ENCODE results near the gene BTD.

BTD gene

DNA sequence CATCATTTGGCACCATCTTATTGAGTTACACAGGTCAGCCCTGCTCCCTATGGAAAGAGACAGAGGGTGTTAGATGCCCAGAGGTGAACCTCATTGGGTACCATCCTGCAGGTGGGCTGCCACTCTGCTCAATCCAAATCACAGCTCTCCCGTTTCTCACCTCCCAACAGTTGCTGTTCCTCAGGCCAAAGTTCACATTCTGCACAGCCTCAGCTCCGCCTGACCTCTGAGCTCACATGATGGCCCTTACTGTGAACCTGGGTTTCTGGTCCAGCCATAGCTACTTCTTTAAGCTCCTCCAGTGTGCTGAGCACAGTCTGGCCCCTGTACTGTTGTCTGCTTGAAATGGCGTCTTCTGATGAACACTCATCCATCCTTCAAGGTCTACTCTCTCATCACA, 47.8 kb downstream of the BTD start:
- no peak overlapping the region for H3K27ac ChIP-seq (ENCODE audit: low read depth, low read length)
- peaks cover 21% of the 10 kb centered on the region for H3K4me1 ChIP-seq (ENCODE audit: control insufficient read depth, low read length)
- H3K79me2 ChIP-seq (ENCODE audit: control insufficient read depth, low read length): no peaks in the 10 kb centered on the region
- H3K36me3 ChIP-seq (ENCODE audit: control insufficient read depth, low read length): no peaks in the 10 kb centered on the region
- H3K4me2 ChIP-seq (ENCODE audit: low read length): no peak overlapping the region
- no peaks in the 10 kb centered on the region for H3K9me2 ChIP-seq (replicated peaks; ENCODE audit: control insufficient read depth, low read length)
- H3K4me3 ChIP-seq (ENCODE audit: low read length): no peak overlapping the region
- no peaks in the 10 kb centered on the region for H3K9me3 ChIP-seq (ENCODE audit: control insufficient read depth, insufficient read depth, low read length)
- TF ChIP-seq, protein P1, sequence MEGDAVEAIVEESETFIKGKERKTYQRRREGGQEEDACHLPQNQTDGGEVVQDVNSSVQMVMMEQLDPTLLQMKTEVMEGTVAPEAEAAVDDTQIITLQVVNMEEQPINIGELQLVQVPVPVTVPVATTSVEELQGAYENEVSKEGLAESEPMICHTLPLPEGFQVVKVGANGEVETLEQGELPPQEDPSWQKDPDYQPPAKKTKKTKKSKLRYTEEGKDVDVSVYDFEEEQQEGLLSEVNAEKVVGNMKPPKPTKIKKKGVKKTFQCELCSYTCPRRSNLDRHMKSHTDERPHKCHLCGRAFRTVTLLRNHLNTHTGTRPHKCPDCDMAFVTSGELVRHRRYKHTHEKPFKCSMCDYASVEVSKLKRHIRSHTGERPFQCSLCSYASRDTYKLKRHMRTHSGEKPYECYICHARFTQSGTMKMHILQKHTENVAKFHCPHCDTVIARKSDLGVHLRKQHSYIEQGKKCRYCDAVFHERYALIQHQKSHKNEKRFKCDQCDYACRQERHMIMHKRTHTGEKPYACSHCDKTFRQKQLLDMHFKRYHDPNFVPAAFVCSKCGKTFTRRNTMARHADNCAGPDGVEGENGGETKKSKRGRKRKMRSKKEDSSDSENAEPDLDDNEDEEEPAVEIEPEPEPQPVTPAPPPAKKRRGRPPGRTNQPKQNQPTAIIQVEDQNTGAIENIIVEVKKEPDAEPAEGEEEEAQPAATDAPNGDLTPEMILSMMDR (IDR thresholded peaks at IDR 0.05; ENCODE audit: low read depth, low read length, poor library complexity, severe bottlenecking): no peak
- no peak for TF ChIP-seq EZH2phosphoT487 (IDR thresholded peaks at IDR 0.05; ENCODE audit: borderline replicate concordance, low read length)
- H3F3A ChIP-seq (ENCODE audit: control insufficient read depth, insufficient read depth): no peaks in the 10 kb centered on the region
- H3K27me3 ChIP-seq (ENCODE audit: control insufficient read depth, low read length): no peaks in the 10 kb centered on the region
- H4K20me1 ChIP-seq (ENCODE audit: control insufficient read depth, insufficient read depth, low read depth, low read length): no peaks in the 10 kb centered on the region

DNA sequence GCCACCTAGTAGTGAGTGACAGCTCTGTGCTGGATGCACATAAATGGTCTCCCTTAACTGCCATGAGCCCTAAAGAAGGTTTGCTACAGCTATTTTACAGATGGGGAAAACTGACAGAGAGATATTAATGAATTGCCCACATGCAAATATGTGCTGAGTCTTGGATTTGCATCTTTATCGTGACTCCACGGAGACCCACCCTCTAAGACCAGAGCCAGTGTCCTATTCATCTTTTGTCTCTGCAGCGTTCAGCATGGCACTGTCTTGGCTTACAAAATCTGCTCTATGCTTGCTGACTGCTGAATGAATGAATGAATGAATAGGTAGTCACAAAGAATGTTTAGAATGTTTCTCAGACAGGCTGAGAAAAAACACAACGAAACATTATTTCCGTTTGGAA, 48.3 kb downstream of the BTD start:
- Histone ChIP-seq H3K9me3 (ENCODE audit: control insufficient read depth, insufficient read depth, low read length) (no peaks in the 10 kb centered on the region), H3K27ac (ENCODE audit: low read depth, low read length) (no peak overlapping the region), H3F3A (ENCODE audit: control insufficient read depth, insufficient read depth) (no peaks in the 10 kb centered on the region), H3K36me3 (ENCODE audit: control insufficient read depth, low read length) (no peaks in the 10 kb centered on the region), H3K4me3 (ENCODE audit: low read length) (no peak overlapping the region), H3K27me3 (ENCODE audit: control insufficient read depth, low read length) (no peaks in the 10 kb centered on the region), H3K79me2 (ENCODE audit: control insufficient read depth, low read length) (no peaks in the 10 kb centered on the region), H4K20me1 (ENCODE audit: control insufficient read depth, insufficient read depth, low read depth, low read length) (no peaks in the 10 kb centered on the region), H3K4me1 (ENCODE audit: control insufficient read depth, low read length) (peaks cover 21% of the 10 kb centered on the region), H3K9me2 (replicated peaks; ENCODE audit: control insufficient read depth, low read length) (no peaks in the 10 kb centered on the region), H3K4me2 (ENCODE audit: low read length) (no peak overlapping the region)
- TF ChIP-seq, protein P1 (IDR thresholded peaks at IDR 0.05; ENCODE audit: low read depth, low read length, poor library complexity, severe bottlenecking): no peak
- no peak for TF ChIP-seq EZH2phosphoT487 (IDR thresholded peaks at IDR 0.05; ENCODE audit: borderline replicate concordance, low read length)

DNA sequence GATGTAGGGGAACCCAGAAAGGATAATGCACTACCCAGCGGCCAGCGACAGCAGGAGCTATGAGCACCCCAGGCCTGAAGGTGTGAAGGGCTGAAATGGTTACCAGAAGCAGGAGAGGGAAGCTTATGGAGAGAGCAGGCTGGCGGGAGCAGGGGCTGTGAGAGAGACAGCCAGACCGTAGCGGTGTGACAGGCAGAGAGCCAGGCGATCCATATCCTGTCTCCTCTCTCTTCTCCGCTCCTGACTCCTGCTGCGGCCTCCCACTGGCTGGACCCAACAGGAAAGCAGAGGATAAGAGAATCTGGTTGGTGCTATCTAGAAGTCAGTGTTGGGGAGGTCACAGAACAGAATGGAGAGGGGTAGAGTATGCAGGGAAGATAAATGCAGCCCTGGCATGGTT, 49.9 kb downstream of the BTD start:
- Histone ChIP-seq H3K4me1 (ENCODE audit: control insufficient read depth, low read length) (peaks cover 21% of the 10 kb centered on the region), H3F3A (ENCODE audit: control insufficient read depth, insufficient read depth) (no peaks in the 10 kb centered on the region), H3K4me3 (ENCODE audit: low read length) (no peak overlapping the region), H4K20me1 (ENCODE audit: control insufficient read depth, insufficient read depth, low read depth, low read length) (no peaks in the 10 kb centered on the region), H3K27me3 (ENCODE audit: control insufficient read depth, low read length) (no peaks in the 10 kb centered on the region), H3K4me2 (ENCODE audit: low read length) (no peak overlapping the region), H3K36me3 (ENCODE audit: control insufficient read depth, low read length) (no peaks in the 10 kb centered on the region), H3K9me2 (replicated peaks; ENCODE audit: control insufficient read depth, low read length) (no peaks in the 10 kb centered on the region), H3K27ac (ENCODE audit: low read depth, low read length) (no peak overlapping the region), H3K9me3 (ENCODE audit: control insufficient read depth, insufficient read depth, low read length) (peaks cover 4% of the 10 kb centered on the region; the same call in 1 of the 2 replicates), H3K79me2 (ENCODE audit: control insufficient read depth, low read length) (no peaks in the 10 kb centered on the region)
- no peak for TF ChIP-seq EZH2phosphoT487 (IDR thresholded peaks at IDR 0.05; ENCODE audit: borderline replicate concordance, low read length)

DNA sequence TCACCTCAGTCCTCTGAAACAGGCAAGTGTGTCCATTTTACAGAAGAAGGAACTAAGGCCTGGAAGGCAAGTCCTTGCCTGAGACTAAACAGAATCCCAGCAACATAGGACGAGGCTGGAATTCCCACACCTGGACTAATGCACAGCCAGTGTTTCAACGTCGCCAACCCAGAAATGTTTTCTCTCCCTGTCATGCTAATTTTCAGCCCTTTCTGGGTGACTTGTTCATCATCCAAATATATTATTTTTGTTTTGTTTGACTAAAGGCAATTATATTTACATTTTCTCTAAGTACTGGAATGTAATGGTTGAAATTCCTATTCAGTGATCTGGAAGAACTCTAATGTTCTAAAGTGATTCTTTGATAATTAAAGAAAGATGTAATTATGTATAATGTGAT, 51.8 kb downstream of the BTD start:
- peaks cover 8% of the 10 kb centered on the region; the same call in 1 of the 2 replicates for H3K9me3 ChIP-seq (ENCODE audit: control insufficient read depth, insufficient read depth, low read length)
- H3K27ac ChIP-seq (ENCODE audit: low read depth, low read length): no peak overlapping the region
- no peaks in the 10 kb centered on the region for H3K27me3 ChIP-seq (ENCODE audit: control insufficient read depth, low read length)
- no peaks in the 10 kb centered on the region for H3F3A ChIP-seq (ENCODE audit: control insufficient read depth, insufficient read depth)
- H3K4me3 ChIP-seq (ENCODE audit: low read length): no peak overlapping the region
- TF ChIP-seq, protein P1 (IDR thresholded peaks at IDR 0.05; ENCODE audit: low read depth, low read length, poor library complexity, severe bottlenecking): no peak
- TF ChIP-seq EZH2phosphoT487 (IDR thresholded peaks at IDR 0.05; ENCODE audit: borderline replicate concordance, low read length): no peak
- H3K9me2 ChIP-seq (replicated peaks; ENCODE audit: control insufficient read depth, low read length): no peaks in the 10 kb centered on the region
- no peaks in the 10 kb centered on the region for H4K20me1 ChIP-seq (ENCODE audit: control insufficient read depth, insufficient read depth, low read depth, low read length)
- no peak overlapping the region for H3K4me2 ChIP-seq (ENCODE audit: low read length)
- H3K79me2 ChIP-seq (ENCODE audit: control insufficient read depth, low read length): no peaks in the 10 kb centered on the region
- peaks cover 7% of the 10 kb centered on the region for H3K4me1 ChIP-seq (ENCODE audit: control insufficient read depth, low read length)
- no peaks in the 10 kb centered on the region for H3K36me3 ChIP-seq (ENCODE audit: control insufficient read depth, low read length)

Data from DOHH2 (cell line).